Bronchial epithelial cell (primary cell): ENCODE results near the gene GMFB. TPM values are rescaled to one million over a fixed set of nuclear protein-coding genes. Genes with fewer than 3 reads are reported as not detected.
"Not testable (repeated sequence)": the region's sequence is repeated elsewhere in the genome, so short reads cannot be mapped to it uniquely, and the experiment has no call there.

Experiments
- DNase-seq: peaks from one replicate; pipeline ENCODE4 v3.0.0-alpha.2; 2010; ENCODE audit warnings: low read depth
- FAIRE-seq: peaks from 2 replicates; lab custom pipeline; 2011; peaks lifted over from hg19 to GRCh38; lab: Jason Lieb, UNC
- H3K27me3 ChIP-seq: 2 replicates; pipeline ENCODE4 v1.5.1; 2011; ENCODE audit warnings: low read length; ENCODE audit not compliant: control insufficient read depth, insufficient read depth
- H3K36me3 ChIP-seq: 2 replicates; pipeline ENCODE4 v1.5.1; 2011; ENCODE audit warnings: low read length; ENCODE audit not compliant: control insufficient read depth, insufficient read depth
- H3K4me3 ChIP-seq: 2 replicates; pipeline ENCODE4 v1.5.1; 2011; ENCODE audit warnings: mild to moderate bottlenecking, low read depth, low read length, control low read depth
- total RNA-seq: library from RNA; depleted of rRNA; stranded (reverse); fragments of >200 nt; gene quantifications from 2 replicates; pipeline ENCODE4 v1.2.1, GENCODE V29; 2014
- TF ChIP-seq, protein P1 (sequence below): IDR thresholded peaks from 2 replicates; pipeline ENCODE4 v1.5.1; 2011; ENCODE audit warnings: mild to moderate bottlenecking, moderate library complexity, low read length, control low read depth, inconsistent platforms; ENCODE audit not compliant: insufficient read depth, severe bottlenecking

The GMFB gene
- total RNA-seq, 1 donor from 2014 or later = 55.0 TPM

GRCh38 chr14:54450535-54450934 lies 38.2 kb downstream of the GMFB start:
- DNase-seq (peak; percentile 14), FAIRE-seq (no peak)
- TF ChIP-seq, protein P1, sequence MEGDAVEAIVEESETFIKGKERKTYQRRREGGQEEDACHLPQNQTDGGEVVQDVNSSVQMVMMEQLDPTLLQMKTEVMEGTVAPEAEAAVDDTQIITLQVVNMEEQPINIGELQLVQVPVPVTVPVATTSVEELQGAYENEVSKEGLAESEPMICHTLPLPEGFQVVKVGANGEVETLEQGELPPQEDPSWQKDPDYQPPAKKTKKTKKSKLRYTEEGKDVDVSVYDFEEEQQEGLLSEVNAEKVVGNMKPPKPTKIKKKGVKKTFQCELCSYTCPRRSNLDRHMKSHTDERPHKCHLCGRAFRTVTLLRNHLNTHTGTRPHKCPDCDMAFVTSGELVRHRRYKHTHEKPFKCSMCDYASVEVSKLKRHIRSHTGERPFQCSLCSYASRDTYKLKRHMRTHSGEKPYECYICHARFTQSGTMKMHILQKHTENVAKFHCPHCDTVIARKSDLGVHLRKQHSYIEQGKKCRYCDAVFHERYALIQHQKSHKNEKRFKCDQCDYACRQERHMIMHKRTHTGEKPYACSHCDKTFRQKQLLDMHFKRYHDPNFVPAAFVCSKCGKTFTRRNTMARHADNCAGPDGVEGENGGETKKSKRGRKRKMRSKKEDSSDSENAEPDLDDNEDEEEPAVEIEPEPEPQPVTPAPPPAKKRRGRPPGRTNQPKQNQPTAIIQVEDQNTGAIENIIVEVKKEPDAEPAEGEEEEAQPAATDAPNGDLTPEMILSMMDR = no peak
- H3K36me3 ChIP-seq = no peaks in the 10 kb centered on the region
- H3K4me3 ChIP-seq = no peak overlapping the region
- H3K27me3 ChIP-seq = no peaks in the 10 kb centered on the region

GRCh38 chr14:54447231-54447692 lies 41.5 kb downstream of the GMFB start:
- DNase-seq = peak; percentile 92
- no peak for FAIRE-seq
- Histone ChIP-seq H3K36me3 (no peaks in the 10 kb centered on the region), H3K4me3 (no peak overlapping the region), H3K27me3 (no peaks in the 10 kb centered on the region)
- TF ChIP-seq, protein P1 = no peak

GRCh38 chr14:54446161-54446693 lies 42.6 kb downstream of the GMFB start:
- no peak for FAIRE-seq
- H3K36me3 ChIP-seq = no peaks in the 10 kb centered on the region
- no peak overlapping the region for H3K4me3 ChIP-seq
- TF ChIP-seq, protein P1 = no peak
- no peaks in the 10 kb centered on the region for H3K27me3 ChIP-seq
- peak; percentile 75 for DNase-seq

- H3K27me3 ChIP-seq = no peaks in the 10 kb centered on the region
- no peak overlapping the region for H3K4me3 ChIP-seq
- no peak for DNase-seq
- FAIRE-seq = no peak
- H3K36me3 ChIP-seq = no peaks in the 10 kb centered on the region
- TF ChIP-seq, protein P1 = no peak
Measured at GRCh38 chr14:54444681-54445080, 44.1 kb downstream of the GMFB start.

DNA sequence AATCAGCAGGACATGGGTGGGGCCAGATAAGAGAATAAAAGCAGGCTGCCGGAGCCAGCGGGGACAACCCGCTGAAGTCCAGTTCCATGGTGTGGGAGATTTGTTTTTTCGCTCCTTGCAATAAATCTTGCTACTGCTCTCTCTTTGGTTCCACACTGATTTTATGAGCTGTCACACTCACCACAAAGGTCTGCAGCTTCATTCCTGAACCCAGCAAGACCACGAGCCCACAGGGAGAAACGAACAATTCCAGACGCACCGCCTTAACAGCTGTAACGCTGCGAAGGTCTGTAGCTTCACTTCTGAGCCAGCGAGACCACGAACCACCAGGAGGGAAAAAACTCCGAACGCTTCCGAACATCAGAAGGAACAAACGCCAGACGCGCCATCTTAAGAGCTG lies 44.8 kb downstream of the GMFB start:
- H3K36me3 ChIP-seq = no peaks in the 10 kb centered on the region
- TF ChIP-seq, protein P1 = no peak
- FAIRE-seq (no peak), DNase-seq (no peak)
- no peaks in the 10 kb centered on the region for H3K27me3 ChIP-seq
- no peak overlapping the region for H3K4me3 ChIP-seq

DNA sequence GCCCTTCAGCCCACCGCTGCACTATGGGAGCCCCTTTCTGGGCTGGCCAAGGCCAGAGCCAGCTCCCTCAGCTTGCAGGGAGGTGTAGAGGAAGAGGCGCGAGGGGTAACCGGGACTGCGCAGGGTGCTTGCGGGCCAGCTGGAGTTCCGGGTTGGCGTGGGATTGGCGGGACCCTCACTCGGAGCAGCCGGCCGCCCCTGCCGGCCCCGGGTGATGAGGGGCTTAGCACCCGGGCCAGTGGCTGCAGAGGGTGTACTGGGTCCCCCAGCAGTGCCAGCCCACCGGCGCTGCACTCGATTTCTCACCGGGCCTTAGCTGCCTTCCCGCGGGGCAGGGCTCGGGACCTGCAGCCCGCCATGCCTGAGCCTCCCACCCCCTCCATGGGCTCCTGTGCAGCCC lies 45.8 kb downstream of the GMFB start:
- FAIRE-seq = not testable (repeated sequence)

More for the DNA sequence above, 45.8 kb downstream of the GMFB start:
- H3K4me3 ChIP-seq, DNase-seq, H3K36me3 ChIP-seq, H3K27me3 ChIP-seq: not testable (repeated sequence)
